Endothelial cell of umbilical vein (primary cell): Measurements from ENCODE around the gene ZBTB43. TPM values are rescaled to one million over a fixed set of nuclear protein-coding genes. Genes with fewer than 3 reads are reported as not detected.

Experiments used
- BruUV-seq: library from RNA; stranded (reverse); fragments of 400-500 nt; replicated peaks from 2 replicates; lab custom pipeline; 2021; lab: Mats Ljungman, UMichigan
- CTCF ChIA-PET: fragments of 300-600, 350-600 bp; sonication (Branson Sonifier 250); formaldehyde crosslinking; loops from one replicate; lab custom pipeline; 2021; ENCODE audit warnings: antibody characterized with exemption, inconsistent platforms; lab: Charles Lee
- POLR2A ChIA-PET: fragments of 300-600, 350-600 bp; sonication (Branson Sonifier 250); formaldehyde crosslinking; loops from one replicate; lab custom pipeline; 2021; ENCODE audit warnings: antibody characterized with exemption, inconsistent platforms; lab: Charles Lee
- DNase-seq: peaks from one replicate; pipeline ENCODE4 v3.0.0-alpha.2; 2011; ENCODE audit warnings: low read depth, low spot score
- FAIRE-seq: peaks from 2 replicates; lab custom pipeline; 2011; peaks lifted over from hg19 to GRCh38; lab: Jason Lieb, UNC
- H2AFZ ChIP-seq: 2 replicates; pipeline ENCODE4 v1.6.0; 2012; ENCODE audit warnings: low read depth, low read length, control low read depth, inconsistent platforms
- H3K27ac ChIP-seq: 2 replicates; pipeline ENCODE4 v1.5.1; 2011; ENCODE audit warnings: low read depth, mild to moderate bottlenecking, control low read depth, low read length, moderate library complexity; ENCODE audit not compliant: insufficient read depth
- H3K27me3 ChIP-seq, 2 experiments: 2 replicates each; pipeline versions ENCODE4 v1.6.0 to v1.6.1; 2011; ENCODE audit warnings: low read length in 2 of 2, mixed read lengths in 1 of 2; ENCODE audit not compliant: control insufficient read depth in 2 of 2, insufficient read depth in 2 of 2
- H3K36me3 ChIP-seq, 2 experiments: 2 replicates in 1 of 2; 3 replicates in 1 of 2; pipeline ENCODE4 v1.5.1; 2011; ENCODE audit warnings: low read length in 2 of 2, mild to moderate bottlenecking in 1 of 2, moderate library complexity in 1 of 2; ENCODE audit not compliant: control insufficient read depth in 2 of 2, insufficient read depth in 2 of 2; ENCODE audit errors: extremely low read depth in 1 of 2
- H3K4me1 ChIP-seq: 3 replicates; pipeline ENCODE4 v1.5.1; 2011; ENCODE audit warnings: mild to moderate bottlenecking, low read length; ENCODE audit not compliant: control insufficient read depth, insufficient read depth; ENCODE audit errors: extremely low read depth
- H3K4me2 ChIP-seq: 2 replicates; pipeline ENCODE4 v1.6.1; 2011; ENCODE audit warnings: low read length, control low read depth, mixed read lengths; ENCODE audit not compliant: insufficient read depth
- H3K4me3 ChIP-seq, 3 experiments: fragments of 200-600 bp in 1 of 3; sonication (generic), shearing (Covaris generic) in 1 of 3; replicated peaks in 1 of 3; 2 replicates each; pipeline ENCODE4 v1.5.1; 2011 to 2016; ENCODE audit warnings: control low read depth in 3 of 3, low read length in 3 of 3, mild to moderate bottlenecking in 2 of 3, inconsistent platforms in 1 of 3, low read depth in 1 of 3, moderate library complexity in 1 of 3; ENCODE audit not compliant: insufficient read depth in 1 of 3
- H3K79me2 ChIP-seq: 2 replicates; pipeline ENCODE4 v1.6.0; 2012; ENCODE audit warnings: low read length, inconsistent platforms; ENCODE audit not compliant: control insufficient read depth, insufficient read depth
- H3K9ac ChIP-seq: replicated peaks from 2 replicates; pipeline ENCODE3; 2011; ENCODE audit warnings: low read length, control low read depth; ENCODE audit not compliant: insufficient read depth; ENCODE audit errors: extremely low read depth
- H3K9me1 ChIP-seq: replicated peaks from 3 replicates; pipeline ENCODE4 v1.6.0; 2011; ENCODE audit warnings: mild to moderate bottlenecking, low read length; ENCODE audit not compliant: control insufficient read depth, insufficient read depth; ENCODE audit errors: extremely low read depth
- H3K9me3 ChIP-seq: replicated peaks from 2 replicates; pipeline ENCODE4 v1.5.1; 2012; ENCODE audit warnings: low read length, inconsistent platforms; ENCODE audit not compliant: control insufficient read depth, insufficient read depth
- H4K20me1 ChIP-seq: replicated peaks from 2 replicates; pipeline ENCODE3; 2011; ENCODE audit warnings: mild to moderate bottlenecking, low read length; ENCODE audit not compliant: control insufficient read depth, insufficient read depth; ENCODE audit errors: extremely low read depth
- EZH2 ChIP-seq: IDR thresholded peaks from 2 replicates; pipeline ENCODE4 v1.6.1; 2012; ENCODE audit warnings: borderline replicate concordance, low read depth, mild to moderate bottlenecking, moderate library complexity, low read length, inconsistent platforms; ENCODE audit not compliant: severe bottlenecking
- FOS ChIP-seq: IDR thresholded peaks from 2 replicates; pipeline ENCODE4 v1.6.1; 2011; ENCODE audit warnings: mild to moderate bottlenecking, low read length, moderate library complexity, borderline replicate concordance; ENCODE audit not compliant: insufficient read depth
- GATA2 ChIP-seq: IDR thresholded peaks from 2 replicates; pipeline ENCODE4 v1.7.0; 2011; ENCODE audit warnings: low read depth, mild to moderate bottlenecking, moderate library complexity, mixed read lengths, low read length; ENCODE audit not compliant: insufficient read length, insufficient read depth
- JUN ChIP-seq: IDR thresholded peaks from 2 replicates; pipeline ENCODE4 v1.6.1; 2011; ENCODE audit warnings: borderline replicate concordance, low read depth; ENCODE audit not compliant: insufficient read length, insufficient read depth
- MYC ChIP-seq: IDR thresholded peaks from one replicate; pipeline ENCODE4 v1.6.1; 2011; ENCODE audit warnings: mild to moderate bottlenecking, low read depth, low read length
- POLR2A ChIP-seq: IDR thresholded peaks from 2 replicates; pipeline ENCODE4 v1.6.1; 2012; ENCODE audit warnings: low read depth, mild to moderate bottlenecking, control low read depth, low read length
- POLR2AphosphoS5 ChIP-seq: IDR thresholded peaks from 2 replicates; pipeline ENCODE4 v1.6.1; 2012; ENCODE audit warnings: low read depth, mild to moderate bottlenecking, control low read depth, low read length, moderate library complexity; ENCODE audit not compliant: insufficient read depth
- dilution Hi-C: fragments of 300-500 bp; cut with MboI; formaldehyde crosslinking; loops from one replicate; pipeline ENCODE4 v1.15.0; 2019; ENCODE audit warnings: low sequenced_read_pairs; ENCODE audit not compliant: extremely low pct_ligation_motif_present
- intact Hi-C: fragments of 100-400 bp; cut with micrococcal nuclease; formaldehyde crosslinking; loops from one replicate; pipeline ENCODE4 v1.10.0; 2022
- polyA plus RNA-seq, 4 experiments: library from polyadenylated mRNA; depleted of rRNA in 3 of 4; stranded (reverse) in 3 of 4; unstranded in 1 of 4; fragments of >200 nt; gene quantifications; 2 replicates each; pipeline versions ENCODE4 v1.2.1 to v1.2.3, GENCODE V29; 2011 to 2012; ENCODE audit warnings: missing spikeins in 1 of 4
- total RNA-seq: library from RNA; stranded (reverse); gene quantifications from 2 replicates; pipeline ENCODE4 v1.2.3, GENCODE V29; 2021
- TF ChIP-seq, protein P1 (sequence below): IDR thresholded peaks from 2 replicates; pipeline ENCODE4 v1.6.1; 2011; ENCODE audit not compliant: insufficient read depth, insufficient read length
- TF ChIP-seq, protein P2 (sequence below), 2 donors: IDR thresholded peaks; 1 replicate in 1 of 2; 2 replicates in 1 of 2; pipeline ENCODE4 v1.5.1; 2011; ENCODE audit warnings: low read length in 2 of 2, mild to moderate bottlenecking in 2 of 2, moderate library complexity in 2 of 2, control low read depth in 1 of 2, inconsistent platforms in 1 of 2, low read depth in 1 of 2; ENCODE audit not compliant: insufficient read depth in 1 of 2; ENCODE audit errors: extremely low read depth in 1 of 2

ZBTB43 gene
- total and polyA plus RNA-seq, 2 donors (not counting 3 experiments of a cell fraction or from before 2014, with no cell fraction given) = 3.2 to 9.0 TPM

DNA sequence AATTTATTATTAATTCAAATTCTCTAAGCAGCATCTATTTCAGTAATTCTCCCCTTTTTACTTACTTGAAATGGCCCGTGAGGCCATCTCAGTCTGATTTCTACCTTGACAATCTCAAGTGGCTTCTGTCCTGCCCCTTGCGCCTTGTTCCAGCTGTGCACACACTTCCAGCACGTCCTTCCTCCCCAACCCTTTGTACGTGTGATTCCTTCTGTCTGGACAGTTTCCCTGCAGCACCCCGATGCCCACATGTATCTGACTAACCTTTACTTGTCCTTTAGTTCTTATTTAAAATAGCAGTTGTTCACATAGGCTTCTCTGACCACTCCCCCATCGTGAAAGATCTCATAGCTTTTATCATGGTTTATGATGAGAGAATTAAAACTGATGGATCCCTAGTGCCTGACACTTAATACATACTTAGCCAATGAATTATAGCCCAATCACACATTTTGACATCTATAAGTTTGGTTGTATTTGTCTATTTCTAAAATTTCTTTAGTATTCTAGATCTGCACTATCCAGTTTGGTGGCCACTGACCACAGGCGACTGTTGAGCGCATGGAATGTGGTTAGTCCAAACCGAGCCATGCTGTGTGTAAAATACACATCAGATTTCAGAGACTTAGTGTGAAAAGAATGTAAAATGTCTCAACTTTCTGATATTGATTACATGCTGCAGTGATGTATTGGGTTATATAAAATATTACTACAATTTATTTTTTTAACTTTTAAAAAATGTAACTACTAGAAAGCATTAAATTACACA is 69.9 kb downstream of the ZBTB43 start:
- Histone ChIP-seq H2AFZ (no peak overlapping the region), H3K4me3 (no peak overlapping the region), H3K79me2 (peaks cover 21% of the 10 kb centered on the region), H3K27me3 (no peaks in the 10 kb centered on the region), H3K4me2 (no peak overlapping the region), H3K9me3 (no peaks in the 10 kb centered on the region), H4K20me1 (no peaks in the 10 kb centered on the region), H3K9me1 (no peaks in the 10 kb centered on the region), H3K27ac (no peak overlapping the region), H3K4me1 (no peaks in the 10 kb centered on the region), H3K9ac (no peak overlapping the region), H3K36me3 (peaks cover 4 to 5% of the 10 kb centered on the region in 2 experiments)
- CTCF ChIA-PET = no interaction called here
- TF ChIP-seq MYC (no peak), POLR2AphosphoS5 (no peak), GATA2 (no peak), FOS (no peak), POLR2A (no peak), EZH2 (no peak), JUN (no peak)
- TF ChIP-seq, protein P1, sequence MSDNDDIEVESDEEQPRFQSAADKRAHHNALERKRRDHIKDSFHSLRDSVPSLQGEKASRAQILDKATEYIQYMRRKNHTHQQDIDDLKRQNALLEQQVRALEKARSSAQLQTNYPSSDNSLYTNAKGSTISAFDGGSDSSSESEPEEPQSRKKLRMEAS = no peak
- TF ChIP-seq, protein P2, sequence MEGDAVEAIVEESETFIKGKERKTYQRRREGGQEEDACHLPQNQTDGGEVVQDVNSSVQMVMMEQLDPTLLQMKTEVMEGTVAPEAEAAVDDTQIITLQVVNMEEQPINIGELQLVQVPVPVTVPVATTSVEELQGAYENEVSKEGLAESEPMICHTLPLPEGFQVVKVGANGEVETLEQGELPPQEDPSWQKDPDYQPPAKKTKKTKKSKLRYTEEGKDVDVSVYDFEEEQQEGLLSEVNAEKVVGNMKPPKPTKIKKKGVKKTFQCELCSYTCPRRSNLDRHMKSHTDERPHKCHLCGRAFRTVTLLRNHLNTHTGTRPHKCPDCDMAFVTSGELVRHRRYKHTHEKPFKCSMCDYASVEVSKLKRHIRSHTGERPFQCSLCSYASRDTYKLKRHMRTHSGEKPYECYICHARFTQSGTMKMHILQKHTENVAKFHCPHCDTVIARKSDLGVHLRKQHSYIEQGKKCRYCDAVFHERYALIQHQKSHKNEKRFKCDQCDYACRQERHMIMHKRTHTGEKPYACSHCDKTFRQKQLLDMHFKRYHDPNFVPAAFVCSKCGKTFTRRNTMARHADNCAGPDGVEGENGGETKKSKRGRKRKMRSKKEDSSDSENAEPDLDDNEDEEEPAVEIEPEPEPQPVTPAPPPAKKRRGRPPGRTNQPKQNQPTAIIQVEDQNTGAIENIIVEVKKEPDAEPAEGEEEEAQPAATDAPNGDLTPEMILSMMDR (IDR thresholded peaks at IDR 0.05; ENCODE audit: extremely low read depth in 1 of 2, insufficient read depth in 1 of 2, low read depth in 1 of 2, low read length in 2 of 2) = no peak
- no TSS peak for BruUV-seq
- DNase-seq = no peak
- dilution Hi-C loops (no loop called here), intact Hi-C loops (no loop called here)
- no peak for FAIRE-seq
- POLR2A ChIA-PET = no interaction called here
